DND-41 (cell line): Measurements from ENCODE around the gene LRRC74B.

ENCODE experiments used
- ATAC-seq: fragments of 200-7000 bp; cut with Tn5 transposase; 3 replicates; pipeline ENCODE4 v1.9.1; 2021; ENCODE audit warnings: low read depth; ENCODE audit not compliant: insufficient read depth
- DNase-seq: peaks from one replicate; pipeline ENCODE4 v3.0.0-alpha.2; 2020
- H2AFZ ChIP-seq: 2 replicates; pipeline ENCODE4 v1.6.0; 2012; ENCODE audit warnings: low read depth, low read length
- H3K27ac ChIP-seq: 2 replicates; pipeline ENCODE4 v1.5.1; 2012; ENCODE audit warnings: low read length, inconsistent platforms
- H3K27me3 ChIP-seq: fragments of 200-600 bp; sonication (generic); 2 replicates; pipeline ENCODE4 v1.6.0; 2012; ENCODE audit warnings: low read length, mild to moderate bottlenecking, inconsistent platforms; ENCODE audit not compliant: insufficient read depth, poor library complexity
- H3K36me3 ChIP-seq: 2 replicates; pipeline ENCODE4 v1.5.1; 2012; ENCODE audit warnings: low read length, inconsistent platforms; ENCODE audit not compliant: insufficient read depth
- H3K4me1 ChIP-seq: 2 replicates; pipeline ENCODE4 v1.5.1; 2012; ENCODE audit warnings: mild to moderate bottlenecking, low read length; ENCODE audit not compliant: insufficient read depth
- H3K4me2 ChIP-seq: 2 replicates; pipeline ENCODE4 v1.6.0; 2012; ENCODE audit warnings: mild to moderate bottlenecking, moderate library complexity, low read length, inconsistent platforms; ENCODE audit not compliant: insufficient read depth
- H3K4me3 ChIP-seq, 2 experiments: fragments of 200-600 bp in 1 of 2; shearing (Covaris generic) in 1 of 2; 2 replicates each; pipeline ENCODE4 v1.5.1; 2012 to 2016; ENCODE audit warnings: inconsistent platforms in 2 of 2, low read length in 2 of 2, mild to moderate bottlenecking in 2 of 2, low read depth in 1 of 2, moderate library complexity in 1 of 2
- H3K79me2 ChIP-seq: 2 replicates; pipeline ENCODE4 v1.6.0; 2012; ENCODE audit warnings: low read length, inconsistent platforms; ENCODE audit not compliant: insufficient read depth
- H3K9ac ChIP-seq: 2 replicates; pipeline ENCODE4 v1.6.0; 2012; ENCODE audit warnings: low read depth, mild to moderate bottlenecking, inconsistent platforms, low read length, moderate library complexity
- H3K9me3 ChIP-seq: 2 replicates; pipeline ENCODE4 v1.5.1; 2012; ENCODE audit warnings: low read length, moderate library complexity, mild to moderate bottlenecking, inconsistent platforms; ENCODE audit not compliant: insufficient read depth, severe bottlenecking
- H4K20me1 ChIP-seq: 2 replicates; pipeline ENCODE4 v1.6.0; 2012; ENCODE audit warnings: low read length; ENCODE audit not compliant: insufficient read depth
- EZH2 ChIP-seq: IDR thresholded peaks from 3 replicates; pipeline ENCODE4 v1.6.1; 2012; ENCODE audit warnings: borderline replicate concordance, low read depth, mild to moderate bottlenecking, moderate library complexity, low read length, inconsistent platforms; ENCODE audit not compliant: severe bottlenecking
- TF ChIP-seq, protein P1 (sequence below): IDR thresholded peaks from 2 replicates; pipeline ENCODE4 v1.5.1; 2012; ENCODE audit warnings: borderline replicate concordance, low read length, moderate library complexity, mild to moderate bottlenecking; ENCODE audit not compliant: poor library complexity, severe bottlenecking; ENCODE audit errors: extremely low read depth

The LRRC74B gene, protein sequence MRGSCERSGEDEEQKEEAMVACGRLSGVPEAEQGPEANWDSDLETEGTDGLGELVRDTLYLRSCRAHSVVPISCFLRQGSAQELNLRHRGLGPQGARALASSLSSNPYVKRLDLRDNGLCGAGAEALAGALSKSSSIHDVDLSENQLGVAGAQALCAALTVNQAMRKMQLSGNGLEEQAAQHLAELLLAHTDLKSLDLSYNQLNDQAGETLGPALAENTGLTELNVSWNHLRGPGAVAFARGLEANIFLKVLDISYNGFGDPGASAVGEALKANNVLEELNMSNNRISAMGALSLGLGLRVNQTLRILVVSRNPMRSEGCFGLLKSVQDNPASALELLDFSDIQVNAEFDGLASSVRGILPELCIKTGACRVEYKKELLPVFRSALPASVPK

DNA sequence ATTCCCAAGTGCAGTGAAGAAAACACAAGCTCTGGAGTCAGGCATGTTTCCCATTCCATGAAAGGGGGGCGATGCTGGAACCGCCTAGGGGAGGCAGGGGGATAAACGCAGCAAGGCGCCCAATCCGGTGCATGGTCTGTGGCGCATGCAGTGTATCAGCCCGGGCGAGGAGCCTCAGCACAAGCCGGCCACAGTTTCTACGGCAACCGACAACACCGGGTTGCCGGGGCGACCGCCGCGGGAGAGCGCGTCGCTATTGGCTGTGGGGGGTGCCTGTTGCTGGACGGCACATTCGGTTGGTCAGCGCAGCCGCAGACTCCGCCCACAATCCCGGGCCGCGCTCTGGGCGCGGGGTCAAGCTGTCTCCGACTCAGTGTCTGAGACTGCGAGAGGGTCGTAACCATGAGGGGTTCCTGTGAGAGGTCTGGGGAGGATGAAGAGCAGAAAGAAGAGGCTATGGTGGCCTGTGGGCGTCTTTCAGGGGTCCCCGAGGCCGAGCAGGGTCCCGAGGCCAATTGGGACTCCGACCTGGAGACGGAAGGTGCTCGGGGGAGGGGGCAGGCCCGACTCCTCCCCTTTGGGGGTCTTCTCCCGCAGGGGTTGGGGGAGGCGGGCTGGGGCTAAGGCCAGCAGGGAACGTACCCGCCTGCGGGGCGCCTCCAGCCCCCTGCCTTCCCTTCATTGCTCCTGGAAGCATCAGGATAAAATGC is at the start of gene LRRC74B:
Gene LRRC74B, plus strand, starts transcription at position 362 of the 710 bp plus-strand sequence. Its CDS starts 41 bp downstream, at position 403.
- TF ChIP-seq, protein P1, sequence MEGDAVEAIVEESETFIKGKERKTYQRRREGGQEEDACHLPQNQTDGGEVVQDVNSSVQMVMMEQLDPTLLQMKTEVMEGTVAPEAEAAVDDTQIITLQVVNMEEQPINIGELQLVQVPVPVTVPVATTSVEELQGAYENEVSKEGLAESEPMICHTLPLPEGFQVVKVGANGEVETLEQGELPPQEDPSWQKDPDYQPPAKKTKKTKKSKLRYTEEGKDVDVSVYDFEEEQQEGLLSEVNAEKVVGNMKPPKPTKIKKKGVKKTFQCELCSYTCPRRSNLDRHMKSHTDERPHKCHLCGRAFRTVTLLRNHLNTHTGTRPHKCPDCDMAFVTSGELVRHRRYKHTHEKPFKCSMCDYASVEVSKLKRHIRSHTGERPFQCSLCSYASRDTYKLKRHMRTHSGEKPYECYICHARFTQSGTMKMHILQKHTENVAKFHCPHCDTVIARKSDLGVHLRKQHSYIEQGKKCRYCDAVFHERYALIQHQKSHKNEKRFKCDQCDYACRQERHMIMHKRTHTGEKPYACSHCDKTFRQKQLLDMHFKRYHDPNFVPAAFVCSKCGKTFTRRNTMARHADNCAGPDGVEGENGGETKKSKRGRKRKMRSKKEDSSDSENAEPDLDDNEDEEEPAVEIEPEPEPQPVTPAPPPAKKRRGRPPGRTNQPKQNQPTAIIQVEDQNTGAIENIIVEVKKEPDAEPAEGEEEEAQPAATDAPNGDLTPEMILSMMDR, result no peak

DNA sequence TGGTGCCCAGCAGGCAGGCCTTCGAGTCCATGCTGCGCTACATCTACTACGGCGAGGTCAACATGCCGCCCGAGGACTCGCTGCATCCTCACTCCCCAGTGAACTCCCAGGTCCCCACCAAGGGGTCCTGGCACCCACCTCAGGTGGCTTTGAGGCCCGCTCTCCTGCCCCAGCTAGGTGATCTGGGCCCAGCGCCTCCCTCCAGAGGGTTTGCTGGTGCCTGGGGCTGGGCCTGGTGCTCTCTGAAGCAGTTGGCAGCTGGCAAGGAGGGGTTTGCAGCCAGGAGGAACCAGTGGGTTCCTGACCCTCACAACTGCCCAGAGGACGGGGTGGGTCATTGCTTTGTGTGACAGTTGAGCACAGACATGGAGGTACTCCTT is 49.7 kb upstream of the LRRC74B start:
- Histone ChIP-seq H3K9ac (no peak overlapping the region), H3K4me3 (no peak overlapping the region), H3K9me3 (no peaks in the 10 kb centered on the region), H3K79me2 (peaks cover 20% of the 10 kb centered on the region), H4K20me1 (peaks cover 25% of the 10 kb centered on the region), H2AFZ (no peak overlapping the region), H3K4me1 (peaks cover 17% of the 10 kb centered on the region), H3K27me3 (no peaks in the 10 kb centered on the region), H3K36me3 (peaks cover 93% of the 10 kb centered on the region), H3K27ac (no peak overlapping the region), H3K4me2 (no peak overlapping the region)
- no peak for ATAC-seq
- no peak for TF ChIP-seq EZH2
- TF ChIP-seq, protein P1, result no peak
- no peak for DNase-seq

More for the DNA sequence above, at the start of gene LRRC74B:
- H3K27ac ChIP-seq, result no peak within 1 kb of the TSS
- H4K20me1 ChIP-seq, result peaks cover 3% of the 10 kb centered on the region; the same call in 1 of the 2 replicates
- no peaks in the 10 kb centered on the region for H3K79me2 ChIP-seq
- H3K27me3 ChIP-seq, result peaks cover 21% of the 10 kb centered on the region
- no peaks in the 10 kb centered on the region for H3K9me3 ChIP-seq
- no peak within 1 kb of the TSS for H3K4me3 ChIP-seq
- H3K4me2 ChIP-seq, result no peak within 1 kb of the TSS
- H3K4me1 ChIP-seq, result no peaks in the 10 kb centered on the region
- DNase-seq (peak; percentile 49), ATAC-seq (peak; percentile 79)
- H3K9ac ChIP-seq, result no peak within 1 kb of the TSS
- no peak within 1 kb of the TSS for H2AFZ ChIP-seq
- no peaks in the 10 kb centered on the region for H3K36me3 ChIP-seq

DNA sequence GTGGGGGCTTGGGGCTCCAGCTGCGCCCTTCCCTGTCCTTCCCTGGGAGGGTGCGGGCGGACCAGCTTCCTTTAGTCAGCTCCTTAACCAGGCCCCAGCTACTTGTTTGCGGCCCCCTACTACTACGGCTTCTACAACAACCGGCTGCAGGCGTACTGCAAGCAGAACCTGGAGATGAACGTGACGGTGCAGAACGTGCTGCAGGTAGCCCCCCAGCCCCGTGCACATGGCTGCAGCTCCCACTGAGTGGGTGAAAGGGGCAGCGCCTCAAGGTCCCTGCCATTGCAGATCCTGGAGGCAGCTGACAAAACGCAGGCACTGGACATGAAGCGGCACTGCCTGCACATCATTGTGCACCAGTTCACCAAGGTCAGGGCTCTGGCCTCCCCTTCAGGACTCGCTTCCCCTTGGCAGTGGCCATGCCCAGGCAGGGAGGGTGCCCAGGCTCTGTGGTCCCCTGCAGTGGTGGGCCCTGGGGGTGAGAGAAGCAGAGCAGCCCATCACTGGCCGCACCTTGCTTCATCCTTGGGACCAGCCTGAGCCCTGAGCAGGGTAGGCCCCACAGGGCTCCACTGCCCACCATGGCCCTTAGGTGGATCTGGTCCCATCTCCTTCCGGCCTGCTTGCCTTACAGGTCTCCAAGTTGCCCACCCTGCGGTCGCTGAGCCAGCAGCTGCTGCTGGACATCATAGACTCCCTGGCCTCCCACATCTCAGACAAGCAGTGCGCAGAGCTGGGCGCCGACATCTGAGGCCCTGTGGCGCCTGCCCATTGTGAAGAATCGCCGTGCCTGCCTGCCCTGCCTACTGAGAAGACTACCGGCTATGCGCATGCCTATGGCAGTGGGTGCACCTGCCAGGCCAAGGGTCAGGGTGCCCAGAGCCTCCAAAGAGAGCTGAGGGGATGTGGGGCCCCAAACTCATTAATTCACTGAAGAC is 48.9 kb upstream of the LRRC74B start:
- Histone ChIP-seq H2AFZ (no peak overlapping the region), H3K27me3 (no peaks in the 10 kb centered on the region), H3K36me3 (peaks cover 87% of the 10 kb centered on the region), H3K4me2 (no peak overlapping the region), H4K20me1 (peaks cover 26% of the 10 kb centered on the region), H3K4me3 (no peak overlapping the region), H3K9ac (no peak overlapping the region), H3K79me2 (peaks cover 28% of the 10 kb centered on the region), H3K9me3 (no peaks in the 10 kb centered on the region), H3K4me1 (peaks cover 23% of the 10 kb centered on the region), H3K27ac (no peak overlapping the region)
- ATAC-seq (no peak), DNase-seq (no peak)
- TF ChIP-seq, protein P1, result no peak
- TF ChIP-seq EZH2, result no peak
